GM21367 (cell line): ENCODE data around the gene KDM4B.
A peak's percentile ranks its signal among the peaks of the same experiment; 100 is the strongest.

ENCODE experiments used
- ATAC-seq: cut with Tn5 transposase; IDR thresholded peaks from one replicate; pipeline ENCODE4 v1.9.1; 2021; ENCODE audit not compliant: unreplicated experiment

KDM4B gene

DNA sequence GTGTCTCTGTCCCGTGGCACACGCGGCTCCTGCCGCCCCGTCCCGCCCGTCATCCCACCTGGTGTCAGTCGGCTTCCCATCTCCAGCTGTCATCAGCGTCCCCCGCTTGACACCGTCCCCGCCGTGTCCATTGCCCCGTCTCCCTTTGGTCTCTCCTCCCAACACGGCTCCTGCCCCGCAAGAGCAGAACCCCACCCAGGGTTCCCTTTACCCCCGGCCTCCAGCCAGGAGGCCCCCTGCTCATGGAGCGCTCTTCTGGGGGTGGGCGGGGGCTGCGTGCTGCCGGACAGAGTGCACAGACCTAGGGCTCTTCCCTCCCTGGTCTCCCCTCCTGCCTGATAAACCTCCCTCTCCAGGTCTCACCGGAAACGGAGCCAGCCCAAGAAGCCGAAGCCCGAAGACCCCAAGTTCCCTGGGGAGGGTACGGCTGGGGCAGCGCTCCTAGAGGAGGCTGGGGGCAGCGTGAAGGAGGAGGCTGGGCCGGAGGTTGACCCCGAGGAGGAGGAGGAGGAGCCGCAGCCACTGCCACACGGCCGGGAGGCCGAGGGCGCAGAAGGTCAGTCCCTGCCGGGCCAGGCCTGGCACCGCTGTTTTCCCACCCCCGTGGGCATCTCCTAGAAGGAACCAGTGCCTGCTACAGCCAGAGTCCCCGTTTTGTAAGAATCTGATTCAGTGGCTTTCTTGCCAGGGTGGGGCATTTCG, 150.5 kb downstream of the KDM4B start:
- no peak for ATAC-seq

DNA sequence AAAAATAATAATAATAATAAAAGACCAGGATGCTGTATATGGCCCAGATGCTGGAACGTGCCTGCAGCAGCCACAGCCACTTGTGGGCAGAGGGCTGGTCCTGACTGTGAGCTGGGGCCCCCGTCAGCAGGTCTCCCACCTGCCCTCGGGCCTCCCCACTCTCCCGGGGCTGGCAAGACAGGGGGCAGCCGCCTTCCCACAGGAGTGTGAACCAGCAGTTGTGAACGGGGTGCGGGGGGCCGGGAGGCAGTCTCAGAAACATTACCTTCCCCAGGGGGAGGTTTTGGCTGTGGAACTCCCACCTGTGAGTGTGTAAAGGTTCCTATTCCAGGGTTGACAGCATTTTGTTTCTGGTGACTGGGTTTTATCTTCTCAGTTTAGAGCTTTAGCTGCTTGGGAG, 151.4 kb downstream of the KDM4B start:
- ATAC-seq: no peak

DNA sequence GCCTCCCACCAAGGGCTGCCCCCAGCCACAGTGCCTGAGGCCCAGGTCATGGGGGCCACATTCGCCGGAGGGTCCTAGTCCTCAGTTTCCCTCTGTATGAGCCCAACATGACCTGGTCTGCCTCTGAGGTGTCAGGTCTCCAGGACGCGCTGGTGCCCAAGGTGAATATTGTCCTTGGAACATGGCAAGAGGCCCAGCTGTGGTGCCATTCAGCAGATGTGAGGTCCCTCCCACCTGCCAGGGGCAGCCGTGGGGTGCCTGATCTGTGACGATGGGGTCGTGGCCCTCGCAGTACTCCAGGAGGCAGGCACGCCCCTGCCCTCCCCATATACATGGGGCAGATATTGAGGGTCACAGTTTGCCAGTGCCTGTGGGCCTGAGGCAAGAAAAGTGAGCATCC, 151.9 kb downstream of the KDM4B start:
- no peak for ATAC-seq

DNA sequence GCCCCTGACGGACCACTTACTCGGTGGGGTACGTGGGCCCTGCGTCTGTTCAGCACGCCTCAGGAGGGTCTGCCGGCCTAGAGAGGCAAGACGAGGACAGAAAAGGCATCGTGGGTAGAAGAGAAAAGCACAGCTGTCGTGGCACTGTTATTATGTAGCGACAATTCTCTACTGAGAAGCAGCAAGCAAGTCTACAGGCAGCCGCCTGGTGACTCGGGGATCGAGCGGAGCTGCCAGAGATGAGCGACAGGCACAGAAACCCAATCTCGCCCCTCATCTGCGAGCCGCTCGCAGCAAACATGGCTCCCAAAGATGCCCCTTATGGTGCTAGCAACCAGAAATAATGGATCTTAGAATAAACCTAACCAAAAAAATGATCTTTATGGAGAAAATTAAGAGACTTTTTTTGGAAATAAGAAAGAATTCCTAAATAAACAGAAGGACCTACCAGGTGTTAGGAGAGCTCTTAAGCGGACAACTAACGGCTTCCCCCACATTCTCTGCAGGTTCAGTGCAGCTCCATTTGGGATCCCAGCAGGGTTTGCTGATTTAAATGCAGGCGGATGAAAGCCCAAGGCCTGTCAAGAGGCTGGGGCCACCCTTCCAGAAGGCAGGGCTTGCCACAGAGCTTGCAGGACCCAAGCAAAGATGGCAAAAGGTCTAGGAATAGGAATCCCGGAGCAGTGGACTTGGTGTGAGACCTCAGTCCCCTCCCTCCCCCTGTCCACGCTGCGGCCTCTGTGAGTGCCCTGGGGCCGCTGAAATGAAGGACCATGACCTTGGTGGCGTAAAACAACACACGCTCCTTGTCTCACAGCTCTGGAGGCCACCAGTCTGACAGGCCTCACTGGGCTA, 152.6 kb downstream of the KDM4B start:
- no peak for ATAC-seq

DNA sequence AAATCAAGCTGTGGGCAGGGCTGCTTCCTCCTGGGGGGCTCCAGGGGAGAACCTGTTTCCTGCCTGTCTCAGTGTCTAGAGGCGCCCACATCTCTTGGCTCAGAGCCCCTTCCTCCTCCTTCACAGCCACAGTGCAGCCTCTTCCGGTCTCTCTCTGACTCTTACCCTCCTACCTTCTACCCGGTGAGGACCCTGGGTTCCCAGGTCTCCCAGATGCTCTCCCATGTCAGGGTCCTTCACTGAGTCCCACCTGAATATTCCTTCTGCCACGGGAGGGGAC, 153.1 kb downstream of the KDM4B start:
- no peak for ATAC-seq

DNA sequence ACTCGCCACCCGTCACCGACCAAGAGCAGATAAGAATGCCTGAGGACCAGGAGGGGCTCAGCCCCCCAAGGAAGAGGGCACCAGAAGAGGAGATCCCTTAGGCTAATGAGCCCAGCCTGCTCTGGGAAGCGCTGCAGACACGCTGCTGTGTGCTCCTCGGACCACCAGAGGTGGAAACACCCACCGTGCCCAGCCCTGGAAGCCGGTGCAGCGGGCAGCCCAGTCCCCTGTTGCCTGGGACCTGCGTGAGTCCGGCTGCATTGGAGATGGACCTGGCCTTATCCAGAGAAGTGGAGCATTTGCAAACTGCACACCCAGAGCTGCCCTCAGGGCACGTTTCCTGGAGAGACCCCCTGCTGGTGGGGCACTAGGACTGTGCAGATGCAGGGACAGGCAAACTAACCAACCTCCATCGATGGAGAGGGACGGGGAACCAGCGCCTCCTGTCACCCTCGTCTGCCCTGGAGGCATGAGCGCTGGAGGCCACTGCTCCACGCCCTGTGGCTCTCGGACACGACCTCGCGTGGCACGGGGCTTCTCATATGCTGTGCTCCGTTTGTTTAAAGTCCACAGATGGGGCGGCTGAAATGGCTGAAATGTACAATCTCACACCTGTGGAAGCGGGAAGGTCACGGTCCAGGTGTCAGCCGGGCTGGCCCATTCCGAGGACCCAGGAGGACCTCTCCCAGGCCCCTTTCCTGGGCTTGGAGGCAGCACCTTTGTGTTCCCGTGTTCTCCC, 153.9 kb downstream of the KDM4B start:
- ATAC-seq: no peak

DNA sequence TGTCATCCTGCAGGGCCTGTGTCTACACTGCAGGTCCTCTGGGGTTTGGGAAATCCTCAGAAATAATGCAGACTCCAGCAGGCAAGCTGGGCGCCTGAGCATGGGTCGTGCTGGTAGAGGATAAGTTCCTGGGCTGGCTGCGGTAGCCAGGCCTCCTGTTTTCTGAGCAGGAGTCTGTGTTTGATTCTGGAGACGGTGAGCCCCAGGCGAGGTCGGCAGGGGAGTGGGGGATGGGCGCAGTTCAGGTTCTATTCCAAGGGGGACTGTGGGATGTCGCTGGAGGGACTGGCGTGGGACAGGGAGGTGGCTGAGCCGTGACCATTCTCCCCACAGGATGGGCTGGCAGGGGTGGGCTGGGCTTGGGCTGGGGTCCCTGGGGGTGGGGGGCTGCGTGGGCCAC, 154.7 kb downstream of the KDM4B start:
- ATAC-seq: no peak

DNA sequence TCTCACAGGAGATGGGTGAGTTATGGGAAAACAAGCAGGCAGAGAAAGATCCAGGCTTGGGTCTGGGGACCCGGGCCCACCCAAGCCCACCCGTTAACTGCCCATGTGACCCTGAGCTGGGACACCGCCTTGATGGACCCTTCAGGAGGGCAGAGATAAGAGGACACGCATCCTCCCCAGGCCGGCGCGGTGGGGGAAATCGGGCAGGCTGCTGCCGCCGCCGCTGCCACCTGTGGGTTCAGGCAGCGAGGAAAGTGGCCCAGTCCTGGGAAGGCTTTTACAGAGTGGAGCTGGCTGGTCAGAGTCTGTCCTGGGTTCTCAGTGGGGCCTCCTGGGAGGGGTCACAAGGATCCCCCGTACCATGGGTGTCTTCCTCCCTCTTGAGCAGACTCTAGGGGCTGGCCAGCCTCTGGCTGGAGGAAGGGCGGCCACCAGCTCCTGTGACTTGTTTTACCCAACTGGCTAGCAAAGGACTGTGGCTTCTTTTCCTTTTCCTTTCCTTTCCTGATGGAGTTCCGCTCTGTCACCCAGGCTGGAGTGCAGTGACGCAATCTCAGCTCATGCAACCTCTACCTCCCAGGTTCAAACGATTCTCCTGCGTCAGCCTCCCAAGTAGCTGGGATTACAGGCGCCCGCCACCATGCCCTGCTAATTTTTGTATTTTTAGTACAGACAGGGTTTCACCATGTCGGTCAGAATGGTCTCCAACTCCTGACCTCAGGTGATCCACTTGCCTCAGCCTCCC, 155.4 kb downstream of the KDM4B start:
- ATAC-seq: no peak

DNA sequence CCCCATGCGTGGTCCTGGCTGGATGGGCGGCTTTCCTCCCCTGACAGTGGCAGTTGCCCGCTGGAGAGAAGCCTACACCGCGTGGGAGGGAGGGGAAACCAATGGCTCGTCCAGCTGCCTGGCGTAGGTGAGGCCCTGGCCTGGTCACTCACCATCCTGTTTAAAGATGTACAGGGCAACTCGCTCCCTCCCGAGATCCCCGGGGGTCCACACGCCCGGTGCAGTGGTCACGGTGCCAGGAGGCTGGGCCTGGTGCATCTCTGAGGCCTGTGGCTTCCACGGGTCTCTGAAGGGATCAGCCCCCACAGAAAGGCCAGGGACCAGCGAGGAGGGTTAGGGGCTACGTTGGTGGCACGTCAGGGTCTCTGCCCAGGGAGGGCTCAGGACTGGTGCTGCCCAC, 156.5 kb downstream of the KDM4B start:
- no peak for ATAC-seq

DNA sequence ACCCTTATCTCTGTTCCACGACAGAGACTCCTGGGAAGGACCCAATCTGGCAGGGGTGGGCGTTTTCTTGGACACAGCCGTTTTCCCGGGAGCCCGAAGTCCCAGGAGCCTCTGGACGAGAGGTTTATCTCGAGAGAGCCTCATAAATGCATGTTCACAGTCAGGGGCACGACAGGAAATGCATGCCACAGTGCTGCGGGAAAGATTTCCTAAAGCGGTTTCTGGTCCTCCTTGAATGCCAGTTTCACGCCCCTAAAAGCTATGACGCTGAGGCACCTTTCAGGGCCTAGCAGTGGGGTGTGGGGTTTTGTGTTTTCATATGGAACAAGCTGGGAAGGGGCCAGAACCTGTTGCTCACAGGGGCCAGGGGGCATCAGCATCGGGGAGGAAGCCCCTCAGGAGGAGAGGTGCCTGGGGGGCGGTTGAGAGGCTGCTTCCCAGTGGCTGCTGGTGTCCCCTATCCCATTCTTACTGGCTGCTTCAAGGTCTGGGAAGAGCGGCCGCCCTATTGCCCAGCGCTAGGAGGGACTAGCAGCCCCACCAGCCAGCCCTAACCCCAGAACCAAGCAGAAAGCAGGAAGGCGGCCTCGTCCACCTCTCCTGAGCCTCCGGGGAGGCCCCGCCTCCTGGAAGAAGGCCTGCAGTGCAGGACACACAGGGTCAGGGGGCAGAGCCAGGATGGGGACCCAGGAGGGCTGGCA, 157.0 kb downstream of the KDM4B start:
- no peak for ATAC-seq

DNA sequence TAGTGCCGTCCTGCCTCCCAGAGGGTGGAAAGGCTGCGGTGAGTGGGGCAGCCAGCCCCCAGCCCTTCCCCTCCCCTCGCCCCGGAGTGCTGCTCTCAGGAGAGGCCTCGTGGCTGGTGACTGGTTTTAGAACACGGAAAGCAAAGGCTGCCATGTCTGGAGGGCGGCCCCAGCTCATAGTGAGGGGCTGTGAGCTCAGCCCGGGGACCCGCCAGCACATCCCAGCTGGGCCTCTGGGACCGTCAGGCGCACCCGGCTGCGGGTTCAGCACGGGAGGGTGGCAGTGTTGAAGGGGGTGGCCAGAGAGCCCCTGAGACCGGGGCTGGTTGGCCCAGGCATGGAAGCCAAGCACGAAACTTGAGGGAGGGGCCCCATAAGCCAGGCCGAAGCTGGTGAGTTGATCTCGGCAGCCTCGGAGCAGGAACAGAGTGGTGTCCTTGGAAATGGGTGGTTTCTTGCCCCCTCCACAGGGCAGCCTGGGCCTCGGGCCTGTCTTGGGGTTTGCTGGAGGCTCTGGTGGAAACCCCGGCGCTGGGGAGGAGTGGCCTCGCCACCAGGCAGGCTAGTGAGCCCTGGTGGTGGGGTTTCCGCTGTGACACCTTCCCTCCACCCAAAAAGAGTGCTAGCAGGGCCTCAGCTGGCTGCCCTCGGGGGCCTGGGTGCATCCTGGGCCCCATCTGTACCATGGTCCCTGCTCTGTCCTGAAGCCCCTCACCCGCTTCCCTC, 157.7 kb downstream of the KDM4B start:
- no peak for ATAC-seq

DNA sequence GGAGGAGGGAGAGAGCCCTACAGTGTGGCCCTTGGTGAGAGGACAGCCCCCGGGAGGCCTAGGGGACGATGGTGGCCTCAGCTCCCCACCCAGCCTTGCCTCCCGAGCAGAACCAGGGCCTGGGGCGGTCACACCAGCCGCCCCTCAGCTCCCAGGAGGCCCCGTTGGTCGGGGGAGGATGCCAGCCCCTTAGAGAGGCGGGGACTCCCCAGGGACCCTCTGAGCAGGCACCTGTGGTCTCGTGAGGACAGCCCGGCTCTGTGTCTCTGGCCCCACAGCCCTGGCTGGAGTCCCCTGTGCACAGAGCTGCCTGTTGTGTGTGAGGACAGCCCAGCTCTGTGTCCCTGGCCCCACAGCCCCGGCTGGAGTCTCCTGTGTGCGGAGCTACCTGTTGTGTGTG, 158.8 kb downstream of the KDM4B start:
- no peak for ATAC-seq

DNA sequence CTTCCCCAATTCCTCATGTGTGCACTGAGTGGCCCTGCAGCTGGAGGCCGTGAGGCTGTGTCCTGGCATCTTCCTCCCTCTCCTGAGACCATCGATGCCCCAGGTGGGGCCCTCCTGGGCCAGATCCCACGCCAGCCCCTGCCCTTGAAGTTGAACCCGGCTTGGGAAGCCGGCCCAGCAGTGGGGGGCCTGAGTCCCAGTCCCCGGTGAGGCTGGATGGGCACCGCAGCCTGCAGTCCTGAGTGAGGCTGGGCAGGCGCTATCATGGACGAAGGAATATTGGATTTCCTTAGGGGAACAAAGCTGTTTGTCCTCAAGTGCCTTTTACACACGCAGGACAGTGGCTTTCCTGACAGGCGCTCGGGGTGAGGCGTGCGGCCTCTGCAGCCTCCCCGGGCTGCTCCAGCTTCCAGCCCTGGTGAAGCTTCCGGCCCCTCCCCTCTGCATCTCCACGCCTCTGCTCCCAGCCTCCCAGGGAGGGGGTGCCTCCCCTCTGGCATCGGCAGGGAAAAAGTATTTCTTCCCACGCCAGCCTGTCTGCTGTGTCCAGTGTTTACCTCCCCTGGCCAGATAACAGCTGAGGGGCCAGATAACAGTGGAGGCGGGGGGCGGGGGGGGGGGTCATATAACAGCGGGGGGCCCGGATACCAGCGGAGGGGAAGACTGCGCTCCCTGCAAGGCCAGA, 159.5 kb downstream of the KDM4B start:
- no peak for ATAC-seq

DNA sequence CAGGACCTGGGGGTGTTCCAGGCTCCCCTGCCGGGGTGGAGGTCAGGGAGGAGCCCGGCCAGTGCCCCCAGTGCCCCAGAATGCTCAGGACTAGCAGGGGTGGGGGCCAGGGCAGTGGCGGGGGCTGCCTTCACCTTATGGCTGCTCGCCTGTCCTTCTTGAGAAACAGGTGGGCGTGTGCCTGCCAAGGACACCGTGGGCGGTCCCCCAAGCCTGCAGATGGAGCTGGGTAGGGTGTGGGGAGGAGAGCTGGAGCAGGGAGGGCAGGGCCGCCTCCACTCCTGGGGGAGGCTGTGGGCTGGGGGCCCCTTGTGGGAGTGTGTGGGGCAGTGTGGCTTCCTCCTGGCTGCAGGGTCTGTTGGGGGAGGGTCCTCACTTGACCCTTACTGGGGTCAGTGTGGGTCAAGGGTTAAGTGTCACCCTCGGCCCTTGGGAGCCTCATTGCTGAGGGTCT, 160.1 kb downstream of the KDM4B start:
- ATAC-seq: no peak

DNA sequence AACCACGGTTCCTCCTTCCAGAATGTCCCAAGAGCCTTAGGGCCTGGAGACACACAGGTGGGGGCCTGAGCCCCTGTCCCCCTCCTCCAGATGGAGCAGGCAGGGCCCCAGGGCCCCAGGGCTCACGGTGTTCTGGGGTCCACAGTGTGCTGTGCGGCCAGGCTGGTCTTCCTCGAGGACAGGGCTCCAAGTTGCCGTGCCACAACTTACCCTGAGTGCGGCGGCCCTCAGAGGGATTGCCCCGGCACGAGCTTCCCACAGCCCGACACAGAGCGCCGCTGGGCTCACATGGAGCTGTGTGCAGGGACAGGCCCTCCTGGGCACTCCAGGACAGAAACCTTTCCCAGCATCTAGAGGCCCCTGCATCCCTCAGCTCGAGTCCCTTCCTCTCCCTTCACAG, 160.8 kb downstream of the KDM4B start:
- no peak for ATAC-seq

DNA sequence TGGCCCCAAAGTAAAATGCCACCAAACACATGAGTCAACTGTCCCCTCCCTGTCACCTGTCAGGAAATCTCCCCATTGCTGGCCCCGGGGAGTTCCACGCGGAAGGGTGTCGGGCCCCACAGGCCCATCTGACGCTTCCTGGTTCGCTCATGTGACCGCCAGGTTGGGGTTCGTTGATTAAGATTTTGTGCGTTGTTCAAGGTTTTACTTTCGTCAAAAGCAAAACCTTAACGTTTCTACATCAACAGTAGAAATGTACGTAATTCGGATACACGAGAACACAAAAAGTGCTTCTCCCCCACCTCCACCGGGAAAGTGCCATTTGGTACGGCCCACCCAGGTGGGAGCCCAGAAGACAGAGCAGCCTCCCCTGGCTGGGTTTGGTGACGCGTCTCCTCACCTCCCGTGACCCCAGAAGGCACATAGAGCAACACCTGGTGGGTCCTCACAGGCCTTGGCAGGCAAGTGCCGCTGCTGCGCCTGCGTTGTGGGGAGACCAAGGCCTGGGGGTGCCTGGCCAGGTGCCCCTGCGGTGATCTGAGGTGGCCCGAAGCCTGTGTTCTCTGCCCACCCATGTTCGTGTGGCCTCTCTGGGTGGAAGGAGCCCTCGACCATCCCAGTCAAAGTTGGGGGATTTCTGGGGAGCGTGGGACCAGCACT, 161.6 kb downstream of the KDM4B start:
- ATAC-seq: peak; percentile 22

DNA sequence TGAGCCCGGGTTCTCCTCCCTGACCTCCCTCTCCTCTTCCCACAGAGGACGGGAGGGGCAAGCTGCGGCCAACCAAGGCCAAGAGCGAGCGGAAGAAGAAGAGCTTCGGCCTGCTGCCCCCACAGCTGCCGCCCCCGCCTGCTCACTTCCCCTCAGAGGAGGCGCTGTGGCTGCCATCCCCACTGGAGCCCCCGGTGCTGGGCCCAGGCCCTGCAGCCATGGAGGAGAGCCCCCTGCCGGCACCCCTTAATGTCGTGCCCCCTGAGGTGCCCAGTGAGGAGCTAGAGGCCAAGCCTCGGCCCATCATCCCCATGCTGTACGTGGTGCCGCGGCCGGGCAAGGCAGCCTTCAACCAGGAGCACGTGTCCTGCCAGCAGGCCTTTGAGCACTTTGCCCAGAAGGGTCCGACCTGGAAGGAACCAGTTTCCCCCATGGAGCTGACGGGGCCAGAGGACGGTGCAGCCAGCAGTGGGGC, 162.2 kb downstream of the KDM4B start:
- ATAC-seq: peak; percentile 23

DNA sequence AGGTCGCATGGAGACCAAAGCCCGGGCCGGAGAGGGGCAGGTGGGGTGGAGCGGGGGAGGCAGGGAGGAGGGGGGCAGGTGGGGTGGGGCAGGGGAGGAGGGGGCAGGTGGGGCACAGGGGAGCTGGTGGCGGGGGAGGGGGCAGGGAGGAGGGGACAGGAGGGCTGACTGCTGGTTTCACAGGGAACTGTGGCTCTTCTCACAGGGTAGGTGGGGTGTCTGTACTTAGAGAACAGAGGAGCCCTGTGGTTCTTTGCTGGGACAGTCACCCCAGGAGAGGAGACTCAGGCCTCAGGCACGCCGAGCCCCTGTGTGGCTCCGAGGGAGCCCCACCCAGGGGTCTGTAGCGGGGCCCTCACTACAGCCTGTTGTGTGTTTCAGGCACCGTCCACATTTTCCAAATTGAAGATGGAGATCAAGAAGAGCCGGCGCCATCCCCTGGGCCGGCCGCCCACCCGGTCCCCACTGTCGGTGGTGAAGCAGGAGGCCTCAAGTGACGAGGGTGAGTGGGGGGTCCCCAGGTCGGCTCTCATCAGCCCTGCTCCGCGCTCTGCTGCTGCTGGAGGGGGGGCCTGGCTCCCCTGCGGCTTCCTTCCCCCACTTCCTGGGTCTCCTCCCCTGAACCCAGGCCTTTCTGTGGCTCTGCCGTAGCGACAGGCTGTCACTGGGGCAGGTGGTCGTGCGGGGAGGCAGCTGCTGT, 162.7 kb downstream of the KDM4B start:
- no peak for ATAC-seq
